Thyroid gland (tissue), 4 donors: ENCODE data around the gene RYR2. TPM values are rescaled to one million over a fixed set of nuclear protein-coding genes. Genes with fewer than 3 reads are reported as not detected.

Source experiments
- DNase-seq, 2 donors: peaks; one replicate each; pipeline ENCODE4 v3.0.0-alpha.2; 2019
- H3K27ac ChIP-seq, 3 donors: fragments of 200-600 bp; sonication (generic); 1 replicate in 2 of 3; 2 replicates in 1 of 3; pipeline ENCODE4 v1.5.1; 2016 to 2019; ENCODE audit warnings: mild to moderate bottlenecking in 1 of 3, moderate library complexity in 1 of 3
- H3K27me3 ChIP-seq: fragments of 200-600 bp; sonication (generic); one replicate; pipeline ENCODE4 v1.5.1; 2019
- H3K36me3 ChIP-seq, 2 donors: fragments of 200-600 bp; sonication (generic); one replicate each; pipeline ENCODE4 v1.5.1; 2016 to 2019
- H3K4me1 ChIP-seq, 2 donors: fragments of 200-600 bp; sonication (generic); one replicate each; pipeline ENCODE4 v1.5.1; 2017 to 2019
- H3K4me3 ChIP-seq, 3 donors: fragments of 200-600 bp; sonication (generic); replicated peaks in 1 of 3; 1 replicate in 2 of 3; 2 replicates in 1 of 3; pipeline ENCODE4 v1.5.1; 2016; ENCODE audit warnings: mild to moderate bottlenecking in 1 of 3
- H3K9me3 ChIP-seq: fragments of 200-600 bp; sonication (generic); one replicate; pipeline ENCODE4 v1.5.1; 2017
- CTCF ChIP-seq, 6 experiments: fragments of 200-600 bp in 3 of 6; fragments of 450-650 bp in 3 of 6; sonication (generic) in 3 of 6; IDR thresholded peaks; one replicate each; pipeline ENCODE4 v1.5.1; 2016 to 2019; ENCODE audit warnings: antibody characterized with exemption in 6 of 6, mild to moderate bottlenecking in 2 of 6, inconsistent platforms in 1 of 6, moderate library complexity in 1 of 6
- POLR2A ChIP-seq, 2 donors: fragments of 450-650 bp; IDR thresholded peaks; one replicate each; pipeline ENCODE4 v1.6.1; 2017; ENCODE audit warnings: antibody characterized with exemption in 2 of 2, mild to moderate bottlenecking in 2 of 2, moderate library complexity in 1 of 2
- WGBS, 2 donors: methylation state at CpG; one replicate each; pipeline ENCODE4 v1.1.5; 2017; 5-methylcytosine and 5-hydroxymethylcytosine counted together
- intact Hi-C: fragments of 100-400 bp; cut with DNase I; formaldehyde crosslinking; loops from one replicate; pipeline ENCODE4 v1.15.1; 2023
- total RNA-seq, 4 donors: library from RNA; depleted of rRNA; stranded (reverse); fragments of >200 nt; gene quantifications; one replicate each; pipeline ENCODE4 v1.2.3, GENCODE V29; 2016

RYR2 gene
- total RNA-seq, 4 donors from 2014 or later: 6.6 to 31.8 (median 28.2) TPM

GRCh38 chr1:237613984-237614383 lies 572.0 kb downstream of the RYR2 start:
- 70 to 84% methylated on average over 4 to 9 of the region's 9 CpGs for WGBS, 2 donors
- intact Hi-C loops: no loop called here
- TF ChIP-seq CTCF (IDR thresholded peaks at IDR 0.05) (no peak), POLR2A (IDR thresholded peaks at IDR 0.05) (no peak)
- Histone ChIP-seq H3K4me1 (no peaks in the 10 kb centered on the region), H3K4me3 (no peak overlapping the region), H3K27me3 (no peaks in the 10 kb centered on the region), H3K36me3 (no peaks in the 10 kb centered on the region), H3K27ac (no peak overlapping the region), H3K9me3 (no peaks in the 10 kb centered on the region)
- DNase-seq: no peak

- Histone ChIP-seq H3K4me1 (no peaks in the 10 kb centered on the region), H3K27ac (no peak overlapping the region), H3K9me3 (no peaks in the 10 kb centered on the region), H3K36me3 (no peaks in the 10 kb centered on the region), H3K4me3 (no peak overlapping the region), H3K27me3 (no peaks in the 10 kb centered on the region)
- no peak for TF ChIP-seq POLR2A (IDR thresholded peaks at IDR 0.05)
- no peak for TF ChIP-seq CTCF (IDR thresholded peaks at IDR 0.05)
- WGBS, 2 donors: 96% methylated on average over 5 of the region's 5 CpGs
- DNase-seq: no peak
- intact Hi-C loops: no loop called here
These were observed 577.6 kb downstream of the RYR2 start for GRCh38 chr1:237619553-237619952.

DNA sequence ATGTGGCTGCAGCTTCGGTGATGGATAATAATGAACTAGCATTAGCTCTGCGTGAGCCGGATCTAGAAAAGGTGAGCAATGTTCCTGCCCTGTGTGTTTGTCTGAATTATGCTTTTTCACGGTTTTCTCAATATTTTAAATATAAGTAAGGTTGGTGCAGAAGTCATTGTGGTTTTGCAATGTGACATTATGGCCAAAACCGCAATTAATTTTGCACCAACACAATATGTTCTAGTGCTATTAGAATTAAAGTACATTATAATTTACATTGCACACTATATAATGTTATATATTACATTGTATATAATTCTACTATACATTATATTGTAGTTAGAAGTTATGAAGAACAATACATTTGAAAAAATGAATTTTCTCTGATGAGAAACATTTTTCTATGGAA lies 592.9 kb downstream of the RYR2 start:
- Histone ChIP-seq H3K27me3 (no peaks in the 10 kb centered on the region), H3K4me1 (no peaks in the 10 kb centered on the region), H3K9me3 (no peaks in the 10 kb centered on the region), H3K4me3 (no peak overlapping the region), H3K36me3 (no peaks in the 10 kb centered on the region), H3K27ac (no peak overlapping the region)
- intact Hi-C loops: no loop called here
- WGBS, 2 donors: 95 to 96% methylated on average over 5 of the region's 5 CpGs
- no peak for TF ChIP-seq POLR2A (IDR thresholded peaks at IDR 0.05)
- no peak for TF ChIP-seq CTCF (IDR thresholded peaks at IDR 0.05)
- DNase-seq: no peak

GRCh38 chr1:237638555-237638954 lies 596.6 kb downstream of the RYR2 start:
- Histone ChIP-seq H3K36me3 (no peaks in the 10 kb centered on the region), H3K27me3 (no peaks in the 10 kb centered on the region), H3K27ac (no peak overlapping the region), H3K9me3 (no peaks in the 10 kb centered on the region), H3K4me3 (no peak overlapping the region), H3K4me1 (no peaks in the 10 kb centered on the region)
- TF ChIP-seq CTCF (IDR thresholded peaks at IDR 0.05): no peak
- 97% methylated on average over 1 of the region's 1 CpG for WGBS, 2 donors
- no peak for DNase-seq
- intact Hi-C loops: no loop called here

- TF ChIP-seq CTCF (IDR thresholded peaks at IDR 0.05) (no peak), POLR2A (IDR thresholded peaks at IDR 0.05) (no peak)
These were observed 598.2 kb downstream of the RYR2 start for GRCh38 chr1:237640011-237640671.

More at GRCh38 chr1:237640011-237640671, 598.2 kb downstream of the RYR2 start:
- no peak for DNase-seq
- WGBS, 2 donors: 86 to 93% methylated on average over 2 of the region's 2 CpGs
- no peak overlapping the region for H3K27ac ChIP-seq
- H3K27me3 ChIP-seq: no peaks in the 10 kb centered on the region
- H3K9me3 ChIP-seq: no peaks in the 10 kb centered on the region
- intact Hi-C loops: no loop called here
- no peaks in the 10 kb centered on the region for H3K4me1 ChIP-seq
- H3K36me3 ChIP-seq: no peaks in the 10 kb centered on the region
- no peak overlapping the region for H3K4me3 ChIP-seq
